Epithelial cell of esophagus (primary cell): Measurements from ENCODE around the gene SKAP1.

Source experiments
- DNase-seq: peaks from one replicate; pipeline ENCODE4 v3.0.0; 2010; ENCODE audit warnings: low read depth
- H3K4me3 ChIP-seq: 2 replicates; pipeline ENCODE4 v1.5.1; 2011; ENCODE audit warnings: mild to moderate bottlenecking, low read length, control low read depth
- TF ChIP-seq, protein P1 (sequence below): IDR thresholded peaks from 2 replicates; pipeline ENCODE4 v1.5.1; 2011; ENCODE audit warnings: low read depth, mild to moderate bottlenecking, low read length, control low read depth, inconsistent platforms; ENCODE audit not compliant: insufficient read depth; ENCODE audit errors: missing control alignments

The SKAP1 gene

GRCh38 chr17:48155889-48156611, 274.0 kb downstream of the SKAP1 start:
- no peak for DNase-seq
- H3K4me3 ChIP-seq: no peak overlapping the region
- TF ChIP-seq, protein P1, sequence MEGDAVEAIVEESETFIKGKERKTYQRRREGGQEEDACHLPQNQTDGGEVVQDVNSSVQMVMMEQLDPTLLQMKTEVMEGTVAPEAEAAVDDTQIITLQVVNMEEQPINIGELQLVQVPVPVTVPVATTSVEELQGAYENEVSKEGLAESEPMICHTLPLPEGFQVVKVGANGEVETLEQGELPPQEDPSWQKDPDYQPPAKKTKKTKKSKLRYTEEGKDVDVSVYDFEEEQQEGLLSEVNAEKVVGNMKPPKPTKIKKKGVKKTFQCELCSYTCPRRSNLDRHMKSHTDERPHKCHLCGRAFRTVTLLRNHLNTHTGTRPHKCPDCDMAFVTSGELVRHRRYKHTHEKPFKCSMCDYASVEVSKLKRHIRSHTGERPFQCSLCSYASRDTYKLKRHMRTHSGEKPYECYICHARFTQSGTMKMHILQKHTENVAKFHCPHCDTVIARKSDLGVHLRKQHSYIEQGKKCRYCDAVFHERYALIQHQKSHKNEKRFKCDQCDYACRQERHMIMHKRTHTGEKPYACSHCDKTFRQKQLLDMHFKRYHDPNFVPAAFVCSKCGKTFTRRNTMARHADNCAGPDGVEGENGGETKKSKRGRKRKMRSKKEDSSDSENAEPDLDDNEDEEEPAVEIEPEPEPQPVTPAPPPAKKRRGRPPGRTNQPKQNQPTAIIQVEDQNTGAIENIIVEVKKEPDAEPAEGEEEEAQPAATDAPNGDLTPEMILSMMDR: no peak

DNA sequence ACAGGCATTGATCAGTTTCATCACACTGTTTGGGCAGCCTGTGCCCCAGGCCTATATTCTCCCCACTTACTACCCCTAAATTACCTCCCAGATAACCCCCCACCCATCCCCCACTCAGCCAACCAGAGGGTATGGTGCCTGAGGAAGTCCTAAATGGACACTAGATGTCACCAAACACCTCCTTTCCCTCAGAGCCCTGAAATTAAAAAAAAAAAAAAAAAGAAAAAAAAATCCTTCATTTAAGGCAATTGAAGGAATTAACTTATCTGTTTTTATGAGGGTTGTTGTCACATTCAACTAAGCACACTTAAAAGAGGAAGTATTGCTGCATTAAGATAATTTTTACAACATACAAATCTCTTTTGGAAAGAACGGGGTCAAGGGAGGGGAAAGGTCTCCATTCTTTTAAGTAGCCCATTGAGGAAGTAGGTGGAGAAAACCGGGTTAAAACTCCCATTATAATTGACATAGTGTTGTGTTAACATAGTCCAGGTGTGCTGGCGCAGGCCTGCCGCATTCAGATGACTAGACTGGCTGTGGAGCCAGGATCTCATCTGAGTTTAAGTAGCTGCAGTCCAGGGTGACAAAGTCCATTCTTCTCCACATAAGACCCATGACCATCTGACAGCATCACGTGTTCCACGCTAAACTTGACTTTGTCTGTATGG, 276.2 kb downstream of the SKAP1 start:
- H3K4me3 ChIP-seq: no peak overlapping the region
- TF ChIP-seq, protein P1: peak; percentile 46
- peak; percentile 26 for DNase-seq

DNA sequence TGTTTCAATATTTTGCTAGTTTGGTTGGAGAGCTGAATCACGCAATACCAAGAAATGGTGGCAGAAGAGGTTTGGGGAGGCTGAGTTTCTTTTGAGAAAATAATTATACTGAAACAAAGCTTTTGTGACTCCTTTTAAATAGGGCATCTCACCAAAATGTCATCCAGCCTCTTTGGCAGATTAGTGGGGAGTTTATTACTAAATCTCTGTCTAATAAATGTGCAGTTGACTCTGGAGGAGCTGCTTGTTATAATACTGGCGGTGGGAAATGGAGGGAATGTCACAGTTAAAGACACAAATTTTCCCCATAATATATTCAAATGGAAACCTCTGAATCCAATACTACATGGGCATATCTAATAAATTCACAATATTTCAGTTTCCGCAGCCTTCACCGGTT, 277.7 kb downstream of the SKAP1 start:
- TF ChIP-seq, protein P1: no peak
- H3K4me3 ChIP-seq: no peak overlapping the region
- no peak for DNase-seq

- TF ChIP-seq, protein P1: no peak
- no peak for DNase-seq
- H3K4me3 ChIP-seq: no peak overlapping the region
Measured at GRCh38 chr17:48151220-48151619, 278.8 kb downstream of the SKAP1 start.

DNA sequence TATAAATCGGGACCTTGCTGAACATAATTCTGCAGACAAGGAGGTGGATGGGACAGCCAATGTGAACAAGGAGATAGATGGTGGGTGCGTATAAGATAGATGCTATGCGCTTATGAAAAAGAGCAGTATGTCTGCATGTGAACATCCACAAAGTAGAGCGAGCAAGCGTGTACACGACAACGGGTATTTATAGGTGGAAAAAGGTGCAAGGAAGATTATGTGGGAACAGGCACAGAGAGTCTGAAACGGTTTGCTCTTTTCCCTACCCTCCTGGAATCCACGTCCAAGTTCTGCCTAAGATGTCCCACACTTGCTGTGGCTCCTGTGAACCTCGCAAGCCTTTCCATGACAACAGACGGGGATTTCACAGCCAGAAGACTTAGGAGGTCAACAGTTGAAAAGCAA, 279.4 kb downstream of the SKAP1 start:
- no peak overlapping the region for H3K4me3 ChIP-seq
- DNase-seq: no peak
- TF ChIP-seq, protein P1: no peak

GRCh38 chr17:48149787-48150463, 280.1 kb downstream of the SKAP1 start:
- DNase-seq: no peak
- H3K4me3 ChIP-seq: no peak overlapping the region
- TF ChIP-seq, protein P1: no peak
